Measurements from ENCODE around the gene ABCG1.

- TF ChIP-seq REST (IDR thresholded peaks at IDR 0.05) (no peak), CTCF (IDR thresholded peaks at IDR 0.05; ENCODE audit: low read depth, low read length, missing input control) (no peak), FOXA2 (IDR thresholded peaks at IDR 0.05) (no peak), YY1 (IDR thresholded peaks at IDR 0.05) (no peak), ATF3 (IDR thresholded peaks at IDR 0.05) (no peak), RXRA (IDR thresholded peaks at IDR 0.05) (no peak), MAX (IDR thresholded peaks at IDR 0.05) (no peak)
Measured at GRCh38 chr21:42308161-42308913, 89.4 kb downstream of the ABCG1 start.

Data from liver (tissue), 3 donors.